Choroid plexus epithelial cell (primary cell): Measurements from ENCODE around the gene PAMR1.
A peak's percentile ranks its signal among the peaks of the same experiment; 100 is the strongest.

Experiments
- DNase-seq: peaks from one replicate; pipeline ENCODE4 v3.0.0-alpha.2; 2010; ENCODE audit warnings: low read depth
- H3K4me3 ChIP-seq: 2 replicates; pipeline ENCODE4 v1.5.1; 2011; ENCODE audit warnings: low read depth, mild to moderate bottlenecking, control low read depth, low read length, moderate library complexity
- TF ChIP-seq, protein P1 (sequence below): conservative IDR thresholded peaks from 2 replicates; pipeline ENCODE4 v1.5.1; 2011; ENCODE audit warnings: low read depth, mild to moderate bottlenecking, control low read depth, inconsistent platforms, low read length, moderate library complexity

The PAMR1 gene

GRCh38 chr11:35487532-35488078, 37.8 kb downstream of the PAMR1 start:
- peak; percentile 82 for DNase-seq
- TF ChIP-seq, protein P1, sequence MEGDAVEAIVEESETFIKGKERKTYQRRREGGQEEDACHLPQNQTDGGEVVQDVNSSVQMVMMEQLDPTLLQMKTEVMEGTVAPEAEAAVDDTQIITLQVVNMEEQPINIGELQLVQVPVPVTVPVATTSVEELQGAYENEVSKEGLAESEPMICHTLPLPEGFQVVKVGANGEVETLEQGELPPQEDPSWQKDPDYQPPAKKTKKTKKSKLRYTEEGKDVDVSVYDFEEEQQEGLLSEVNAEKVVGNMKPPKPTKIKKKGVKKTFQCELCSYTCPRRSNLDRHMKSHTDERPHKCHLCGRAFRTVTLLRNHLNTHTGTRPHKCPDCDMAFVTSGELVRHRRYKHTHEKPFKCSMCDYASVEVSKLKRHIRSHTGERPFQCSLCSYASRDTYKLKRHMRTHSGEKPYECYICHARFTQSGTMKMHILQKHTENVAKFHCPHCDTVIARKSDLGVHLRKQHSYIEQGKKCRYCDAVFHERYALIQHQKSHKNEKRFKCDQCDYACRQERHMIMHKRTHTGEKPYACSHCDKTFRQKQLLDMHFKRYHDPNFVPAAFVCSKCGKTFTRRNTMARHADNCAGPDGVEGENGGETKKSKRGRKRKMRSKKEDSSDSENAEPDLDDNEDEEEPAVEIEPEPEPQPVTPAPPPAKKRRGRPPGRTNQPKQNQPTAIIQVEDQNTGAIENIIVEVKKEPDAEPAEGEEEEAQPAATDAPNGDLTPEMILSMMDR = peak; percentile 81
- no peak overlapping the region for H3K4me3 ChIP-seq

DNA sequence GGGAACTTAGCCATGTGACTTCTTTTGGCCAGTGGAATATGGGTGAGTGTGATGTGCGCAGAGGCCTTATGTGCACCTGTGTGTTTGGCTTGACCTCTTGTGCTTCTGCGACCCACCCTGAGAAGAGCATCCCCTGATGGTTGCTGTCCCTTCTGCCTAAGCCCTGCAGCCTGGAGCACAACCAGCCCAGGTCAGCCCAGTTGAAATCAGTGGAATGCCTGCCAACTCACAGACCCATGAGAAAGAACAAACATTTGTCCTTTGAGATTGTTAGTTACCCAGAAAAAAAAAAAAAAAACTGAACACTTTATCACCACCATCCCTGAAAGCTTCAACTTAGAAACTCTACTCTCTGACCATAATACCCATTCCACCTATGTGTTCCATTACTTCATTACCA, 38.5 kb downstream of the PAMR1 start:
- TF ChIP-seq, protein P1 = no peak
- no peak overlapping the region for H3K4me3 ChIP-seq
- no peak for DNase-seq

DNA sequence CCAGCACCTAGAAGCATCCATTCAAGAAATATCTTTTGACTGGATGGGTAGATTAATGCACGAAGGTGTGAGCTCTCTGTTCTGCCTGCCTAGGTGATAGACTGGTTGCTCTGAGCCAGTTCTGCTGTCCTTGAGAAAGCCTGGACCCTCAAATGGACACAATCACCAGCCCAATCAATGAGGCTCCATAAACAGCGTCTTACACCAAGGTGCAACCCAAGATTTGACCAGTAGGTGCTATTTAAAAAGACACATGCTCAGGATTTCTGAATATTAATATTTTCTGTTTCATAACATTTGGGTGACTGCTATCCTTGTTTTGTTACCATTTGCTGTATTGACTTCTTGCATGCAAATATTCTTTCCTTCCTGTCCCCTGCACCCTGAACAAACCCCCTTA, 39.0 kb downstream of the PAMR1 start:
- H3K4me3 ChIP-seq = no peak overlapping the region
- TF ChIP-seq, protein P1 = peak; percentile 30
- no peak for DNase-seq

DNA sequence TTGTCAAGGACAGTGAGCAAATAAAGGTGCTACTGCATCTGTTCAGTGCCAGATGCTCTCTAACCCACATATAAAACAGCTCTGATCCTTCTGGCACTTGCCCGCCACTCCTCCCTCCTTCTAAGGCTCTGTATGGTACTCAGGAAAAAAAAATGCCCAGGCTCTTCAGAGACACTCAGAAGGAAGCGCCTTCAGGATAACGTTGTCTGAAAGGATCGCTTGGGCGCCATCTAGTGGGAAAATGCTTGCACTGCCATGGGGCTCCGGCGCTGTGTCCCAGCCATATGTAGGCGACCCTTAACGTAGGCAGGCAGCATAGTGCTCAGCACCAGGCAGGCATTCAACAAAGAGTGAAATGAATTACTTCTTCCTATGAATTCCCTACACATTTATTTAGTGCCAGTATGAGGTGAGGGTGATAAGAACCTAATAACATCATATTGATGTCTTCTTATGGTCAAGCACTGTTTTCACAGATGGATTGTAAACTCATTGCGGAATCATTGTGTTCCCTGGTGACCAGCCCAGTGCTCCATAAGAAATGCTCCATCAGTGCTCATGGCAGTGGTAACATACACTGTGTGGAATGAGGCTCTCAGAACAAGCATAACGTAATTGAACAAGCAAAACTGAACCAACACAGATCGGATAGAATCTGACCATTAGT, 39.6 kb downstream of the PAMR1 start:
- no peak overlapping the region for H3K4me3 ChIP-seq
- TF ChIP-seq, protein P1 = peak; percentile 90
- DNase-seq = peak; percentile 80

DNA sequence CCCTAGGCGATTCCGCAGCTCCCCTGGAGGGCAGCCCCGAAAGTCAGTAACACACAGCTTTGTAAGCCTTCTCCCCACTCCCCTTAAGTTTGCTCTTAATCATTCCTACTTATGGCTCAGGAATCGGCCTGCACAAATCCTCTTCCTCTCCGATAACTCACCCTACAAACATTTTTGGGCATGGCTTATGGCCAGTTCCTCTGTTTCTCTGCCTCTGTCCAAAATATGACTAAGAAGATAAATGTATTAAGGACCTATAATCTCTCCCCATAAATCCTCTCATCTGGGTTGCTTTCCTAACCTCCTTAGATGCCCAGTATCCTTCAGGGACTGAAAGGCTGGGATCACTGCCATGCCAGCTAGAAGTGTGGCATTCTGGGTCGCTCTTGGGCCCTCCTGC, 41.0 kb downstream of the PAMR1 start:
- DNase-seq = no peak
- H3K4me3 ChIP-seq = no peak overlapping the region
- TF ChIP-seq, protein P1 = no peak

GRCh38 chr11:35483131-35483820, 42.1 kb downstream of the PAMR1 start:
- no peak overlapping the region for H3K4me3 ChIP-seq
- DNase-seq = peak; percentile 50

More at GRCh38 chr11:35483131-35483820, 42.1 kb downstream of the PAMR1 start:
- TF ChIP-seq, protein P1 = no peak
